Activated T-helper 17 cell treated with anti-CD3 and anti-CD28 coated beads, Interleukin-2, amount 50 U/mL, for 72 hours (primary cell): ENCODE data around the gene MRPL33. TPM values are rescaled to one million over a fixed set of nuclear protein-coding genes. Genes with fewer than 3 reads are reported as not detected.
"Not testable (repeated sequence)": the region's sequence is repeated elsewhere in the genome, so short reads cannot be mapped to it uniquely, and the experiment has no call there.

Experiments used
- ATAC-seq: fragments of 150-1000 bp; cut with Tn5 transposase; replicated peaks from 2 replicates; pipeline ENCODE4 v1.10.0; 2021; ENCODE audit warnings: mild to moderate bottlenecking, moderate library complexity
- H3K27ac Mint-ChIP-seq: one replicate; pipeline ENCODE4 v1.8.0; 2022; ENCODE audit warnings: mixed read lengths
- H3K27me3 Mint-ChIP-seq: one replicate; pipeline ENCODE4 v1.8.0; 2022; ENCODE audit warnings: mixed read lengths
- H3K36me3 Mint-ChIP-seq: one replicate; pipeline ENCODE4 v1.8.0; 2022; ENCODE audit warnings: low read depth, mild to moderate bottlenecking, mixed read lengths
- H3K4me1 Mint-ChIP-seq: one replicate; pipeline ENCODE4 v1.8.0; 2022; ENCODE audit warnings: mixed read lengths
- H3K4me3 Mint-ChIP-seq: one replicate; pipeline ENCODE4 v1.8.0; 2022; ENCODE audit warnings: mild to moderate bottlenecking, mixed read lengths
- H3K9me3 Mint-ChIP-seq: one replicate; pipeline ENCODE4 v1.8.0; 2022; ENCODE audit warnings: mixed read lengths
- total RNA-seq, 2 donors: library from RNA; stranded (reverse); gene quantifications; one replicate each; pipeline ENCODE4 v1.2.3, GENCODE V29; 2022

MRPL33 gene
- total RNA-seq, 2 donors from 2014 or later = 53.1 to 76.3 TPM

DNA sequence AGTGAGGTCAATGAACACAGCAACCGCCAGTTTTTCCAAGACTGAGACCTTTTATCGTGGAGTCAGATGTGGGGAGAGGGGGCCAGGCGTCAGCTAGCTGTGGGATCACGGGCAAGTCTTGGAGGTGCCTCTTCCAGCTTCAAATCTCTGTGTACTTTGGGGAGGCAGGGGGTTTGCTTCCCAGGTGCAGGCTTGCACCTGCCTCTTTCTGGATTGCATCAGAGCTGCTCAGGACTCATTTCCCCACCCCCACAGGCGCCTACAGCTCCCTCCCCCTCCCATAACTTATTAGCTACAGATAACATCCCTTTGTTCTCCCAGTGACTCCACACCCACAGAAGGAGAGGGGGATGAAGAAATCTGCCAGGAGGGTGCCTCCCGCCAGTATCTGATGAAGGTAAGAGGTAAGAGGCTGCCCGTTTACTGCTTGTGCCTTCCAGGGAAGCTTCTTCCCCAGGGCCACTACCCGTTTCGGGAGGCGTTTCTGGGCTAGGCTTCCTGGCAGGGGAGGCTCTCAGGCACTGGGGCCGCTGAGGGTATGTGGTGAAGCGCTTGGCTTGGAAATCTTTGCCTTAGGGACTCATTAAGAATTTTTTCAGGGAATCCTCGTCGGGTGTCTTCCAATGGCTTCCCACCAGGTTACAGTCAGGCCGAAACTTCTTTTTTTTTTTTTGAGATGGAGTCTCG is 18.8 kb upstream of the MRPL33 start:
- Mint-ChIP-seq H3K9me3 (peaks cover 5% of the 10 kb centered on the region), H3K4me3 (no peak overlapping the region), H3K4me1 (no peaks in the 10 kb centered on the region), H3K27me3 (peaks cover 6% of the 10 kb centered on the region), H3K36me3 (no peaks in the 10 kb centered on the region), H3K27ac (no peak overlapping the region)
- no peak for ATAC-seq

DNA sequence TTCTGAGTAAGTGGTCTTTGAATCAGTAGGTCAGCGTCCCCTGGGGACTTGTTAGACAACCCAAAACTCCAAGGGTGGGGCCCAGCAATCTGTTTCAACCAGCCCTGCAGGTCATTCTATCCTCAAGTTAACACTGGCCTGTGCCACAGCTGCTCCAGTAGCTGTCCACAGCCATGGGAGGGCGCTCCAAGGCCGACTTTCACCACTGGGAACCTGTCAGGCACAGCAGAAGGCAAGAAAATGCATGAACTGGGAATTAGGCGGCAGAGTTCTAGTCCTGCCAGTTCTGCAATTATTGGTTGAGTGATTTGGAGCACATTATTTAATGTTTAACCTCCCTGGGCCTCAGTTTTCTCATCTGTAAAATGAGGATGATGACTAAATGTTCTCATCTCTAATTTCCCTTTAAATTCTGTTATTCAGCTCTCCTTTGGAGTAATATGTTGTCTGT is 17.4 kb upstream of the MRPL33 start:
- H3K9me3 Mint-ChIP-seq = no peaks in the 10 kb centered on the region
- H3K27ac Mint-ChIP-seq = no peak overlapping the region

DNA sequence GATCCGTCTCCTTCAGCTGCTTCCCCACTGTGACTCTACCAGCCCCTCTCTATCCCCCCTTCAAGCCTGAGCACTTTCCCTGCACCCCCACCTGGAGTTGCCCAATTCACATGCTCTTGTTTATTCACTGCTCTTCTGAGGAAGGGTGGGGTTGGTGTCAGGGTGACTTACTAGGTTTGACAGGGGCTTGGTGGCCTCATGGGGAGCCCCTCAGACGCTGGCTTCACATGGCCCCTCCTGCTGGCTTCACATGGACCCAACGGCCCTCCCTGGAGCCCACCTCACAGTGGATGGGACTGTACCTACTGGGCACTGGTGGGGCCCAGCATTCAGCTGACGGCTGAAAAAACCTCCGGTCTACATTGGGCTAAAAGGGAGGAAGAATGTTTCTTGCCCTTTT is 16.7 kb upstream of the MRPL33 start:
- ATAC-seq = no peak
- Mint-ChIP-seq H3K4me3 (no peak overlapping the region), H3K9me3 (no peaks in the 10 kb centered on the region), H3K36me3 (no peaks in the 10 kb centered on the region), H3K27ac (no peak overlapping the region), H3K27me3 (peaks cover 3% of the 10 kb centered on the region), H3K4me1 (no peaks in the 10 kb centered on the region)

More for the DNA sequence above, 17.4 kb upstream of the MRPL33 start:
- no peaks in the 10 kb centered on the region for H3K4me1 Mint-ChIP-seq
- peaks cover 3% of the 10 kb centered on the region for H3K27me3 Mint-ChIP-seq
- H3K4me3 Mint-ChIP-seq = no peak overlapping the region
- ATAC-seq = peak; percentile 97
- H3K36me3 Mint-ChIP-seq = no peaks in the 10 kb centered on the region

DNA sequence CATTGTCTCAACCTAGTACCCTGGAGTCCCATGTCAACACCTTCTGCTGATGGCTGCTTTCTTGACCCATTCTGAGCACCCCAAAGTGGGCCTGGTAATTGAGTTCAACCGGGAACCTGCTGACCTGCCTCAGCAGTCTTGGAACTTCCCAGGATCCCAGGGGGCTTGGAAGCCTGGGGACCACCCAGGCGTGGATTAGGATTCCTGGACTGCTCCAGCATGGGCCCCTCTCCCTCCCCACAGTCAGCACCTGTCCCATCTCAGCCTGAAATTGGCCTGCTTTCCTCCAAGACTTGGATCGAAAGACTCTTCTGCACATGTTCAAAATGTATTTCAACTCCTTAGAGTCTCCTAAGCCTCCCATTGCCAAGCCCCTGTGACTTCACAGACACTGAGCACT is 15.4 kb upstream of the MRPL33 start:
- H3K36me3 Mint-ChIP-seq = no peaks in the 10 kb centered on the region
- peaks cover 3% of the 10 kb centered on the region for H3K27me3 Mint-ChIP-seq
- no peaks in the 10 kb centered on the region for H3K9me3 Mint-ChIP-seq
- no peak overlapping the region for H3K4me3 Mint-ChIP-seq
- ATAC-seq = no peak
- no peak overlapping the region for H3K27ac Mint-ChIP-seq
- no peaks in the 10 kb centered on the region for H3K4me1 Mint-ChIP-seq

DNA sequence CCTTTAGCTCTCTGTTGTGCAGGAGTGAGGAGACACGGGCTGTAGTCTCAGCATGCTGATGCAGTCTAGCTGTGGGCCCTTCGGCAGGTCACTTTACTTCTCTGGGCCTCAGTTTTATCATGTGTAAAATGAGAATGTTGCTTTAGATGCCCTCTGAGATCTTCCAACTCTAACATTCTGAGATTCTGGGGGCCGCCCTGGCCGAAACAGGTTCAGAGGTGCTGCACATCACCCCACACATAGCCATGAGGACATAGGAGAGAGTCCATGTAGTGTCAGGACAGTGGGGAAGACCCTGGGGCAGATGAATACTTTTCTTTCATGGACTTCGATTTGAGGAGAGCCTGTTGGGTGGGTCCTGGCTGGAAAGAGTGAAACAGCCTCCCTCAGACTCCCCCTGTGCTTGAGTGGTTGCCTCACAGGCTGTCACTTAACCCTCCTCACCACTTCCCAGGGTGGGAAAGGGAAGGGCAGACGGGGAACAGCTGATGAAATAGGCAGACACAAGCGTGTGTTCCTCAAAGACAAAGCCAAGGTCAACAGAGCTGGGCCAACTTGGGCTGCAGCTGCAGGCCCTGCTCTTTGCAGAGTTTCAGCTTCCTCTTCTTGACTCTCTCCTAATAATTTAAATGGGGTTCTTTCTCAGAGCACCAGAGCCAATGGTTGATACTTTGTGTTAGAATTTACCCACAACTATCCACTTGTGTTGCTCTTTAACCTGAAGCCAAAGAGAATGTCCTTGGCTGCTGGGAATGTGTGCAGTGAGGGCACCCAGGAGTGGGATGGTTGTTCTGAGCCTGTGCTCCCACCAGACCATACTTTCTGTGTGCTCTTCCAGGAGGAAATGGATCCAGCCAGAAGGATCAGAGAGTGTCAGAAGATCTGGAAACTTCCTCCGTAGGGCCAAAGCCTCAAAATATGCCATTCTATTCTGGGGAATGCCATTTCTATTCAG is 14.7 kb upstream of the MRPL33 start:
- ATAC-seq = no peak
- Mint-ChIP-seq H3K27ac (no peak overlapping the region), H3K4me1 (no peaks in the 10 kb centered on the region), H3K4me3 (no peak overlapping the region), H3K27me3 (peaks cover 3% of the 10 kb centered on the region), H3K9me3 (no peaks in the 10 kb centered on the region), H3K36me3 (no peaks in the 10 kb centered on the region)

DNA sequence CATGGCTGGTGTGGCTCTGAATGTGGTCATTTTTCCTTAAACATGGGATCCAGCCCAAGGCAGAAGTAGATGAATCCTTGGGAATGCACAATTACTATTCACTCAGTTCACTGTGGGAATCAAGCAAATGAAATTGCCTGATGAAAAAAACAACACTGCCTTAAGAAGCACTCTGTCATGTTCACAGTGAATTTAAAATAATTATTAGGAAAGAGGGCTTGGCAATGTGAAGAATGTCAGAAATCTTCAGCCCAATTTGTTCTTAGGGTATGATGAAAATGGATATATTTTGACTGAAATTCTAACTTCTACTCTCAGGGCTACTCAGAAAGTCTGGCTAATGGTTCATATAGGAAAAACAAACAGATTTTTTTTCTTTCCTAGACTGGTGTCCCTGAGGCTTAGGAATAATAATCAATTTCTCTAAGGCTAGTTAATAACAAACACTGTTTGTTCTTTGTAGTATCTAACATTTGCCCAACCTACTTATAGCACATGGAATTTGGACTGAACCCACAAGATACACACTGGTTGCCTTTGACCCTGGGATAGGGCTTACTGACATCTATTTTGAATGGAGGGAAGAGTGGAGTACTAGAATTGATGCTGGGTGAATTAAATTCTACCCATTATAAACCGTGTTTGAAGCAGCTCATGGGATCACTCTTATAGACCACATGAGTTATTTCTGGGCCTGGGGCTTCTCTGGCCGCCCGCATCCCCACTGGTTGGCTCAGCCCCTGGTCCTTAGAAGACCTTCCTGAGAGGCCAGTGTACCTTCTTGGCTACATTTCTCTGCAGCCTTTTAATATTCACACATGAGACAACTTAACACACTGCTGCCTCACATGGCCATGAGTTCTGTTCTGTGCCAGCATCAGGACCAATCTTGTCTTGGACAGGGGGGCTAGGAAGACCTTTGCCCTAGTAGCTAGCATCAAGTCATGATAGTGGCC is 8.3 kb upstream of the MRPL33 start:
- H3K9me3 Mint-ChIP-seq = no peaks in the 10 kb centered on the region
- no peak overlapping the region for H3K27ac Mint-ChIP-seq
- H3K4me3 Mint-ChIP-seq = no peak overlapping the region
- H3K36me3 Mint-ChIP-seq = no peaks in the 10 kb centered on the region
- no peak for ATAC-seq
- no peaks in the 10 kb centered on the region for H3K4me1 Mint-ChIP-seq
- H3K27me3 Mint-ChIP-seq = peaks cover 3% of the 10 kb centered on the region

DNA sequence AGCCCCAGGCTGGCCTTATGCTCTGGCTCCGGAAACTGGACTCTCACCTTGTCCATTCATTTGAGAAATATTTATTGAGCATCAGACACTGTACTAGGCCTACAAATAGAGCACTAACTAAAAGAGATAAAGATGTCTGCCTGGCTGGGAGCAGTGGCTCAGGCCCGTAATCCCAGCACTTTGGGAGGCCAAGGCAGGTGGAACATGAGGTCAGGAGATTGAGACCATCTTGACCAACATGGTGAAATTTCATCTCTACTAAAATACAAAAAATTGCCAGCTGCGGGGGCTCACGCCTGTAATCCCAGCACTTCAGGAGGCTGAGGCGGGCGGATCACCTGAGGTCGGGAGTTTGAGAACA is 7.6 kb upstream of the MRPL33 start:
- Mint-ChIP-seq H3K36me3 (no peaks in the 10 kb centered on the region), H3K27ac (no peak overlapping the region), H3K27me3 (peaks cover 3% of the 10 kb centered on the region), H3K4me3 (no peak overlapping the region), H3K9me3 (no peaks in the 10 kb centered on the region), H3K4me1 (no peaks in the 10 kb centered on the region)
- no peak for ATAC-seq

DNA sequence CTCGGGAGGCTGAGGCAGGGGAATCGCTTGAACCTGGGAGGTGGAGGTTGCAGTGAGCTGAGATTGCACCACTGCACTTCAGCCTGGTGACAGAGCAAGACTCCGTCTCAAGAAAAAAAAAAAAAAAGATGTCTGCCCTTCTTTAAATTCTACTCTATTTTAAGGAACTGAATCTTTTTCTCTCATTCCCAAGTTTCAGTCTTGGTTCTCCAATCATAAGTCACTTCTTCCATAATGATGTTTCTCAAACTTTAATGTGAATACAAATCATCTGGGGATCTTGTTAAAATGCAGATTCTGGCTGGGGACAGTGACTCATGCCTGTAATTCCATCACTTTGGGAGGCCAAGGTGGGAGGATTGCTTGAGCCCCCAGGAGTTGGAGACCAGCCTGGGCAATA is 7.0 kb upstream of the MRPL33 start:
- not testable (repeated sequence) for H3K9me3 Mint-ChIP-seq, H3K4me1 Mint-ChIP-seq, ATAC-seq, H3K27ac Mint-ChIP-seq, H3K4me3 Mint-ChIP-seq, H3K27me3 Mint-ChIP-seq, H3K36me3 Mint-ChIP-seq

DNA sequence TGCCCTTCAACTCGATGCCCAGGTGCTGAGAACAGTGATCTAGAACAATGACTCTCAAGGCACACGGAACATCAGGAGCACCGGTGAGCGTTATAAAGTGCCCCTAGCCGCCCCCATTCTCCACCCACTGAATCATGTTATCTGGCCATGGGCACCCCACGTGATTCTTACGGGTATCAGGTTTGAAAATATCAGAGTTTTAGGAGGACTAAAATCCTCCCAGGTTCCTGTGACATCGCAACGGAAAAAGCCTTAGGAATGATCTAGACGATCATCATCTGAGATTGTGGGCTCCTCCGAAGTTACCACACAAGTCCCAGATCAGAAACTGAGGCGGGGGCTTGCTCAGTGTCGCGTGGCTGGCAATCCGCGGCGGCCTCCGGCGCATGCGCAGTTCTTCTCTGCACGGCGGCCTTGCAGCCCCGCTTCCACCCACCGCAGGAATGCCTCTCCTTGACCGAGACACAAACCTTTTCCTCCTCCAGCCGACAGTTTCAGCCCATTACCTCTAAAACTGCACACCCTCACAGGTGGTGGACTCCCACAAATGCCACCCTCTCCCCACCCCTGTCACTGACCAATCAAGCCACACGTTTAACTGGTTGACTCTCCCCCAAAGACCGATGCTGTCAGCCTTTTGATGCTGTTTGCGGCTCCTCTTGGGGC is 5.8 kb upstream of the MRPL33 start:
- Mint-ChIP-seq H3K36me3 (no peaks in the 10 kb centered on the region), H3K27me3 (peaks cover 3% of the 10 kb centered on the region), H3K9me3 (no peaks in the 10 kb centered on the region), H3K4me3 (peak overlapping the region; percentile 66), H3K4me1 (no peaks in the 10 kb centered on the region), H3K27ac (peak overlapping the region; percentile 86)
- ATAC-seq = peak; percentile 77

DNA sequence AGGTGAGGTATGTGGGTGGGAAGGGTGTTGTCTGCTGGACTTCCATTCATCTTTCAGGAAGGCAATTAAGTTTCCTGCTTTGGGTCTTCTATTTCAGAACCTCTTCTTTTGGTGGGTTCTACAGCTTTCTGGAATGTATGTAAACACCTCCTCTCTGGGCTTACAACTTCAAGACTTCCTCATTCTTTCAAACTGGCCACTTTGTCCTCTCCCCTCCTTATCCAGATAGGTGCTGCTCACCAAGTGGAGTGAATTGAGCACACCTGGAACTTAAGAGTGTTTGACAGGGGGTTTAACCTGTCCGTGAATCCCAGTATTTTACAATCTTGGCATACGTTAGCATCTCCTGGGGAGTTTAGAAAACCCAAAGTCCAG is 5.2 kb upstream of the MRPL33 start:
- no peaks in the 10 kb centered on the region for H3K4me1 Mint-ChIP-seq
- ATAC-seq = no peak
- H3K4me3 Mint-ChIP-seq = peak overlapping the region; percentile 66
- no peaks in the 10 kb centered on the region for H3K36me3 Mint-ChIP-seq
- H3K27ac Mint-ChIP-seq = peak overlapping the region; percentile 86
- H3K9me3 Mint-ChIP-seq = no peaks in the 10 kb centered on the region
- peaks cover 3% of the 10 kb centered on the region for H3K27me3 Mint-ChIP-seq

DNA sequence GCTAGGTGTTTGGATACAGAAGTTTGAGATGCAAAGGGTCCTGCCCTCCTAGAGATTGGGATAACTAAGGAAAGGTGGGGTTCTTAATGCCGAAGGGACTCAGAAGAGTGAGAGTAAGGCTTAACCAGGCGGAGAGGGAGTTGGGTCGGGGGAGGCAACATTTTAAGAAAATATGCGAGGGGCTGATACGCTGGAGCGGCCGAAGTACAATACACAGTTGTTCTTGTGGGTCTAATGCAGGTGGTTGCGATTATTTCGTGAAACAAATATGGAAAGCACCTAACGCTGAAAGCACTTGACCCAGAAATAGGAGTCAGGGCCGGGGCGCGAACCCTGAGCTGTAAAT is 344 bp upstream of the MRPL33 start:
- peaks cover 35% of the 10 kb centered on the region for H3K36me3 Mint-ChIP-seq
- ATAC-seq = peak; percentile 26
- H3K27me3 Mint-ChIP-seq = peaks cover 1% of the 10 kb centered on the region
- peak overlapping the region; percentile 92 for H3K27ac Mint-ChIP-seq
- H3K4me1 Mint-ChIP-seq = peaks cover 24% of the 10 kb centered on the region
- H3K9me3 Mint-ChIP-seq = no peaks in the 10 kb centered on the region
- H3K4me3 Mint-ChIP-seq = peak overlapping the region; percentile 90

DNA sequence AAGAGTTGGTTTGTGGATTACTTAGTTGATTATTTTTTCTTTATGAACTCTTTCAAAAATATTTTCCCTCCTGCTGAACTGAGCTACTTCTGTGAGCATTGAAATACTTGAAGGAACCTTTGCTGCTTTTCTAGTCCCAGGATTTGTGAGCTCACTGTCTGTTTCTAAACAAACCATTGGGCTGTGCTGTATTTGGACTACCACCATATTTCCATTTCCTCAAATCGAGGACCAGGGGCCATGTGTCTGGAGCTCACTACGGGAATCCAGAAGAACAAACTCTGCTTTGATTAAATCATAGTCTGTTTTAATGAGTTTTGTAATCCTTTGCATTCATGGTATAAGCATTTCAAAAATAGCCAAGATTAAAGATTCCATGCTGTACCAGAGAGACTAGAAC is 1.3 kb downstream of the MRPL33 start:
- Mint-ChIP-seq H3K36me3 (peaks cover 47% of the 10 kb centered on the region), H3K27me3 (no peaks in the 10 kb centered on the region), H3K9me3 (no peaks in the 10 kb centered on the region), H3K4me1 (peaks cover 24% of the 10 kb centered on the region), H3K4me3 (peak overlapping the region; percentile 90), H3K27ac (peak overlapping the region; percentile 92)
- no peak for ATAC-seq

DNA sequence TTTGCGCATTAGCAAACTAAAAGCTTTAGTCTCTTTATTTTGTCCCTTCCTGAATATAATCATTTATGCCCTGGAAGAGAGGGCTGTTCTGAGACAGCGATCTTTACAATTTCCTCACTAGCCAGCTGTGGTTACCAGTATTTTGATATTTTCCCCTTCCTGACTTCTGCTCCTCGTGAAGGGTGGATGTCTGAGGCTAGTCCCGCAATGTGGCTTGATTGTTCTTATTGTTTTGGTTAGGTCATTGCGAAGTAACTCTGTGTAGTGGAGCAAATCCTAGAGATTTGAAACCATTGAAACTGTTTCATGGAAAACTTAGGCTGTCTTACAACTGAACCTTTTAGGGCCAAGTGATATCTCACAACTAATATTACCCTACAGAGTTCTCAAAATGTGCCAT is 2.4 kb downstream of the MRPL33 start:
- no peaks in the 10 kb centered on the region for H3K27me3 Mint-ChIP-seq
- peaks cover 59% of the 10 kb centered on the region for H3K36me3 Mint-ChIP-seq
- no peaks in the 10 kb centered on the region for H3K9me3 Mint-ChIP-seq
- no peak for ATAC-seq
- H3K27ac Mint-ChIP-seq = peak overlapping the region; percentile 92
- peaks cover 29% of the 10 kb centered on the region for H3K4me1 Mint-ChIP-seq
- H3K4me3 Mint-ChIP-seq = peak overlapping the region; percentile 90

DNA sequence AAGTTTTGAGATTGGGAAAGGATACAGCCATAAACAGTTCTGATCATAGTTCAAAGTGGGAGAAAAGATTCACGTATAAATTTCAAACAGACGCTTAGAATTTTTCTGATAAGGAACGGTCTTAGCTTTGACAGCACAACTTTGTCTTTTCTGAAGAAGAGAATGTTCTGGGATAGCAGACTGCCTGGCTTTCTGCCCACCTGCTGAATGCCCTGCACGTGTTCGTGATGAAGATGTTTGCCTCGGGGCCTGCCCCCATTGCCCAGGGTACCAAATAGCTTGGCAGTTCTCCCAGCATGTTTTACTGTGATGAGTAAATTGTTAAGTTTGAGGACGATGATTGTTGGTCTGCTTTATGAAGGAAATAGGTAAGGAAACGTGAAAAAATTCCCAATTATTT is 4.6 kb downstream of the MRPL33 start:
- Mint-ChIP-seq H3K27me3 (no peaks in the 10 kb centered on the region), H3K4me1 (peaks cover 29% of the 10 kb centered on the region), H3K4me3 (no peak overlapping the region), H3K9me3 (no peaks in the 10 kb centered on the region), H3K36me3 (peaks cover 79% of the 10 kb centered on the region), H3K27ac (no peak overlapping the region)
- no peak for ATAC-seq
